Stimulated activated effector memory CD8-positive, alpha-beta T cell treated with anti-CD3 and anti-CD28 coated beads, Interleukin-12 subunit alpha, Interleukin-12 subunit beta, amount 100 ng/mL, for 72 hours (primary cell): ENCODE measurements around the gene RARA.
A peak's percentile ranks its signal among the peaks of the same experiment; 100 is the strongest.

Source experiments
- ATAC-seq: fragments of 150-1000 bp; cut with Tn5 transposase; 2 replicates; pipeline ENCODE4 v1.10.0; 2021
- DNase-seq, 2 donors: peaks; one replicate each; pipeline ENCODE4 v3.0.0; 2021 to 2022; ENCODE audit warnings: low spot score in 2 of 2
- H3K27ac Mint-ChIP-seq: one replicate; pipeline ENCODE4 v1.8.0; 2022; ENCODE audit warnings: mild to moderate bottlenecking, mixed read lengths
- H3K36me3 Mint-ChIP-seq: one replicate; pipeline ENCODE4 v1.8.0; 2022; ENCODE audit warnings: mild to moderate bottlenecking, mixed read lengths
- H3K4me1 Mint-ChIP-seq: one replicate; pipeline ENCODE4 v1.8.0; 2022; ENCODE audit warnings: mixed read lengths
- H3K4me3 Mint-ChIP-seq: one replicate; pipeline ENCODE4 v1.8.0; 2022; ENCODE audit warnings: mild to moderate bottlenecking, mixed read lengths
- H3K9me3 Mint-ChIP-seq: one replicate; pipeline ENCODE4 v1.8.0; 2022; ENCODE audit warnings: mixed read lengths

RARA gene

GRCh38 chr17:40341808-40342503 lies 33.0 kb downstream of the RARA start:
- H3K9me3 Mint-ChIP-seq, result no peaks in the 10 kb centered on the region
- H3K4me1 Mint-ChIP-seq, result peaks cover 93% of the 10 kb centered on the region
- H3K4me3 Mint-ChIP-seq, result peak overlapping the region; percentile 71
- peak overlapping the region; percentile 88 for H3K27ac Mint-ChIP-seq
- DNase-seq (no peak), ATAC-seq (no peak)
- H3K36me3 Mint-ChIP-seq, result peaks cover 92% of the 10 kb centered on the region

GRCh38 chr17:40342504-40343218 lies 33.7 kb downstream of the RARA start:
- H3K4me3 Mint-ChIP-seq, result peak overlapping the region; percentile 71
- no peak for DNase-seq
- H3K4me1 Mint-ChIP-seq, result peaks cover 93% of the 10 kb centered on the region
- peak overlapping the region; percentile 88 for H3K27ac Mint-ChIP-seq
- H3K36me3 Mint-ChIP-seq, result peaks cover 92% of the 10 kb centered on the region
- ATAC-seq, result no peak
- H3K9me3 Mint-ChIP-seq, result no peaks in the 10 kb centered on the region

GRCh38 chr17:40343219-40344119 lies 34.5 kb downstream of the RARA start:
- DNase-seq, result no peak

GRCh38 chr17:40344421-40345160 lies 35.6 kb downstream of the RARA start:
- DNase-seq, result no peak
- Mint-ChIP-seq H3K9me3 (no peaks in the 10 kb centered on the region), H3K4me1 (peaks cover 96% of the 10 kb centered on the region), H3K27ac (peak overlapping the region; percentile 88), H3K36me3 (peaks cover 93% of the 10 kb centered on the region), H3K4me3 (peak overlapping the region; percentile 71)
- ATAC-seq, result no peak

More at GRCh38 chr17:40343219-40344119, 34.5 kb downstream of the RARA start:
- ATAC-seq, result no peak
- Mint-ChIP-seq H3K36me3 (peaks cover 92% of the 10 kb centered on the region), H3K27ac (peak overlapping the region; percentile 88), H3K9me3 (no peaks in the 10 kb centered on the region), H3K4me1 (peaks cover 93% of the 10 kb centered on the region), H3K4me3 (peak overlapping the region; percentile 71)

- Mint-ChIP-seq H3K36me3 (peaks cover 93% of the 10 kb centered on the region), H3K4me3 (peak overlapping the region; percentile 71), H3K9me3 (no peaks in the 10 kb centered on the region), H3K4me1 (peaks cover 96% of the 10 kb centered on the region), H3K27ac (peak overlapping the region; percentile 88)
- DNase-seq (no peak), ATAC-seq (no peak)
Observed at GRCh38 chr17:40345161-40345993, 36.4 kb downstream of the RARA start.

- Mint-ChIP-seq H3K27ac (peak overlapping the region; percentile 88), H3K36me3 (peaks cover 94% of the 10 kb centered on the region), H3K9me3 (no peaks in the 10 kb centered on the region), H3K4me3 (peak overlapping the region; percentile 71), H3K4me1 (peaks cover 88% of the 10 kb centered on the region)
- no peak for DNase-seq
- ATAC-seq, result no peak
Observed at GRCh38 chr17:40345994-40346764, 37.2 kb downstream of the RARA start.

- Mint-ChIP-seq H3K27ac (peak overlapping the region; percentile 88), H3K9me3 (no peaks in the 10 kb centered on the region), H3K36me3 (peaks cover 96% of the 10 kb centered on the region), H3K4me1 (peaks cover 90% of the 10 kb centered on the region), H3K4me3 (peak overlapping the region; percentile 71)
- peak; percentile 17 for ATAC-seq
- DNase-seq, result no peak
Observed at GRCh38 chr17:40346765-40347158, 37.8 kb downstream of the RARA start.

GRCh38 chr17:40347319-40348135 lies 38.5 kb downstream of the RARA start:
- ATAC-seq, result no peak
- DNase-seq, result no peak
- Mint-ChIP-seq H3K9me3 (no peaks in the 10 kb centered on the region), H3K27ac (peak overlapping the region; percentile 88), H3K4me3 (peak overlapping the region; percentile 71), H3K4me1 (peaks cover 91% of the 10 kb centered on the region), H3K36me3 (peaks cover 100% of the 10 kb centered on the region)

- peak overlapping the region; percentile 71 for H3K4me3 Mint-ChIP-seq
- H3K9me3 Mint-ChIP-seq, result no peaks in the 10 kb centered on the region
- H3K4me1 Mint-ChIP-seq, result peaks cover 91% of the 10 kb centered on the region
- H3K27ac Mint-ChIP-seq, result peak overlapping the region; percentile 88
- DNase-seq, result no peak
- peaks cover 100% of the 10 kb centered on the region for H3K36me3 Mint-ChIP-seq
- ATAC-seq, result no peak
Observed at GRCh38 chr17:40348136-40348504, 39.1 kb downstream of the RARA start.

- Mint-ChIP-seq H3K4me1 (peaks cover 85% of the 10 kb centered on the region), H3K9me3 (no peaks in the 10 kb centered on the region), H3K4me3 (no peak overlapping the region), H3K27ac (peak overlapping the region; percentile 88), H3K36me3 (peaks cover 100% of the 10 kb centered on the region)
- ATAC-seq (no peak), DNase-seq (no peak)
Observed at GRCh38 chr17:40348562-40349476, 39.8 kb downstream of the RARA start.

- Mint-ChIP-seq H3K4me3 (no peak overlapping the region), H3K9me3 (no peaks in the 10 kb centered on the region), H3K27ac (peak overlapping the region; percentile 69), H3K4me1 (peaks cover 83% of the 10 kb centered on the region), H3K36me3 (peaks cover 99% of the 10 kb centered on the region)
- DNase-seq, result no peak
- no peak for ATAC-seq
Observed at GRCh38 chr17:40349477-40349894, 40.5 kb downstream of the RARA start.
